C4-2B (cell line): ENCODE measurements around the gene ADCY2.

Experiments
- H3K27ac ChIP-seq: fragments of 450-650 bp; 2 replicates; pipeline ENCODE4 v1.5.1; 2017
- ZFX ChIP-seq: fragments of 450-650 bp; IDR thresholded peaks from 2 replicates; pipeline ENCODE4 v1.6.1; 2017
- TF ChIP-seq, protein P1 (sequence below): fragments of 450-650 bp; conservative IDR thresholded peaks from 2 replicates; pipeline ENCODE4 v1.5.1; 2017; ENCODE audit warnings: mild to moderate bottlenecking

ADCY2 gene

DNA sequence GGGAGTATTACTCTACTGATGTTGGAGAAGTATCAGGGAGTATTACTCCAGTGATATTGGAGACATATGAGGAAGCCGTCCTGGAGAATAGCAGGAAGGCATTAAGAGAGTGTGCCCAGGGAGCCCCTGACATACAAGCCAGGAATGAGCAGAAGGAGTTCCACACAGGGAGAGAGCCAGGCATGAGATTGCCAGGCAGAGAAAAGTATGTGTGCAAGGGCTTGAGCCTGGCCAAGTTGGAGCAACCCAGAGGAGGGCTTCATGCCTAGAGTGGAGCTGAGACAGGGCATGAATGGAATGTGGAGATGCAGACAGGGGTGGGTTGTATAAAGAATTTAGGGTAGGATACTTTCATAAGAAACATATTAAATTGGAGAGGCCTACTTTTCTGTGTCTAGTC lies 213.8 kb downstream of the ADCY2 start:
- H3K27ac ChIP-seq: no peak overlapping the region
- TF ChIP-seq, protein P1, sequence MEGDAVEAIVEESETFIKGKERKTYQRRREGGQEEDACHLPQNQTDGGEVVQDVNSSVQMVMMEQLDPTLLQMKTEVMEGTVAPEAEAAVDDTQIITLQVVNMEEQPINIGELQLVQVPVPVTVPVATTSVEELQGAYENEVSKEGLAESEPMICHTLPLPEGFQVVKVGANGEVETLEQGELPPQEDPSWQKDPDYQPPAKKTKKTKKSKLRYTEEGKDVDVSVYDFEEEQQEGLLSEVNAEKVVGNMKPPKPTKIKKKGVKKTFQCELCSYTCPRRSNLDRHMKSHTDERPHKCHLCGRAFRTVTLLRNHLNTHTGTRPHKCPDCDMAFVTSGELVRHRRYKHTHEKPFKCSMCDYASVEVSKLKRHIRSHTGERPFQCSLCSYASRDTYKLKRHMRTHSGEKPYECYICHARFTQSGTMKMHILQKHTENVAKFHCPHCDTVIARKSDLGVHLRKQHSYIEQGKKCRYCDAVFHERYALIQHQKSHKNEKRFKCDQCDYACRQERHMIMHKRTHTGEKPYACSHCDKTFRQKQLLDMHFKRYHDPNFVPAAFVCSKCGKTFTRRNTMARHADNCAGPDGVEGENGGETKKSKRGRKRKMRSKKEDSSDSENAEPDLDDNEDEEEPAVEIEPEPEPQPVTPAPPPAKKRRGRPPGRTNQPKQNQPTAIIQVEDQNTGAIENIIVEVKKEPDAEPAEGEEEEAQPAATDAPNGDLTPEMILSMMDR: no peak
- TF ChIP-seq ZFX: no peak

GRCh38 chr5:7610531-7611177 lies 214.7 kb downstream of the ADCY2 start:
- TF ChIP-seq, protein P1: no peak
- TF ChIP-seq ZFX: no peak
- no peak overlapping the region for H3K27ac ChIP-seq

DNA sequence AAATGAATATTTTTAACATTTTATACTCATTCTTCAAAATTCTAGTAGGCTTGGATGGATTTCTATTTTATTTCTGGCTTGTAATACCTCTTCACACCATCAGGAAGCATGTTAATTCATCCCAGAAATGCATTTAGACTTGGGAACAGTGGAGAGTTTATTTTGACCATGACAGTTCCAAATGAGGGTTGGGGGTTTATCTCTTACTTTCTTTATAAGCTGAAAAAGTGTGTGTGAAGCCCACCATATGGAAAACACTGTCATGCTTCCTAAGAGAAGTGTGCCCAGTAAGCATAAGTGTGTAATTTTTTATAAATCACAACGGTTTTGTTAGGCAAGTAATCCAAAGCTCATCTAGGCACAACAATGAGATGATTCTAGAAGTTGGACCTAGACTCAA lies 215.6 kb downstream of the ADCY2 start:
- no peak overlapping the region for H3K27ac ChIP-seq
- no peak for TF ChIP-seq ZFX
- TF ChIP-seq, protein P1: no peak

GRCh38 chr5:7615566-7616061 lies 219.7 kb downstream of the ADCY2 start:
- H3K27ac ChIP-seq: no peak overlapping the region
- TF ChIP-seq, protein P1: no peak
- no peak for TF ChIP-seq ZFX

GRCh38 chr5:7616897-7617296 lies 221.0 kb downstream of the ADCY2 start:
- no peak for TF ChIP-seq ZFX
- TF ChIP-seq, protein P1: no peak
- H3K27ac ChIP-seq: no peak overlapping the region

DNA sequence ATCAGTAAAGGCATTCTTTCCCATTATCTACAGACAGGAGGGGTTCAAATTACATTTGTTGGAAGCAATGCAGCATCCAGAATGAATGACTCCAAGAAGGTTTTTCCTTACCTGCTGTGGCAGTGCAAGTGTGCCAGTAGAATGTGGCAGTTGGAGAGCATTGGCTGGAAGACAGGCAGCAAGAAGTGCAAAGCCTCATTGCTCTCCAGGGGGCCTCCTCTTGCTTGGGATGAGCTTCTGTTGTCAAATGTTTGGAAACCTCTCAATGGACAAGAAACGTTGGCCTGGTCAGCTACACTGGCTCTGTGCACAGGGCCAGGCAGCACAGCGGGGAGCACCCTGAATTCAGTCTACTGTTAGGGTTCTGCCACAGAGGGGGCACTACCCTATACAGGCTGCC lies 226.6 kb downstream of the ADCY2 start:
- no peak for TF ChIP-seq ZFX
- TF ChIP-seq, protein P1: no peak
- no peak overlapping the region for H3K27ac ChIP-seq

GRCh38 chr5:7625740-7626139 lies 229.8 kb downstream of the ADCY2 start:
- TF ChIP-seq, protein P1: no peak
- no peak for TF ChIP-seq ZFX
- H3K27ac ChIP-seq: no peak overlapping the region
